Spleen (tissue), 11 donors: ENCODE results near the gene C20orf96. TPM values are rescaled to one million over a fixed set of nuclear protein-coding genes. Genes with fewer than 3 reads are reported as not detected.

ENCODE experiments used
- DNase-seq: peaks from one replicate; pipeline ENCODE4 v3.0.0-alpha.2; 2020
- H3K27ac ChIP-seq, 8 donors: fragments of 200-600 bp; sonication (generic) in 7 of 8; 1 replicate in 4 of 8; 2 replicates in 4 of 8; pipeline versions ENCODE4 v1.5.0 to v1.8.0; 2016 to 2021; ENCODE audit warnings: inconsistent platforms in 4 of 8, mild to moderate bottlenecking in 4 of 8, moderate library complexity in 1 of 8
- H3K27me3 ChIP-seq, 7 donors: fragments of 200-600 bp; sonication (generic) in 6 of 7; replicated peaks in 1 of 7; 1 replicate in 4 of 7; 2 replicates in 3 of 7; pipeline versions ENCODE4 v1.5.0 to v1.8.0; 2016 to 2021; ENCODE audit warnings: inconsistent platforms in 3 of 7, mild to moderate bottlenecking in 1 of 7
- H3K36me3 ChIP-seq, 6 donors: fragments of 200-600 bp; sonication (generic) in 5 of 6; 1 replicate in 4 of 6; 2 replicates in 2 of 6; pipeline versions ENCODE4 v1.5.0 to v1.8.0; 2016 to 2021; ENCODE audit warnings: inconsistent platforms in 2 of 6
- H3K4me1 ChIP-seq, 6 donors: fragments of 200-600 bp; sonication (generic) in 5 of 6; 1 replicate in 3 of 6; 2 replicates in 3 of 6; pipeline versions ENCODE4 v1.5.0 to v1.8.0; 2016 to 2021; ENCODE audit warnings: inconsistent platforms in 3 of 6
- H3K4me3 ChIP-seq, 8 donors: fragments of 200-600 bp; sonication (generic) in 7 of 8; 1 replicate in 4 of 8; 2 replicates in 4 of 8; pipeline versions ENCODE4 v1.5.0 to v1.8.0; 2016 to 2021; ENCODE audit warnings: inconsistent platforms in 4 of 8, mild to moderate bottlenecking in 4 of 8, moderate library complexity in 2 of 8
- H3K9me3 ChIP-seq, 8 donors: fragments of 200-600 bp; sonication (generic) in 7 of 8; 1 replicate in 4 of 8; 2 replicates in 4 of 8; pipeline versions ENCODE4 v1.5.0 to v1.8.0; 2016 to 2021; ENCODE audit warnings: inconsistent platforms in 4 of 8
- CTCF ChIP-seq, 11 experiments: fragments of 200-600 bp in 7 of 11; fragments of 450-650 bp in 4 of 11; sonication (generic) in 4 of 11; IDR thresholded peaks in 8 of 11; conservative IDR thresholded peaks in 3 of 11; 1 replicate in 7 of 11; 2 replicates in 4 of 11; pipeline versions ENCODE4 v1.4.0 to v1.8.0; 2016 to 2021; ENCODE audit warnings: antibody characterized with exemption in 11 of 11, inconsistent platforms in 4 of 11, mild to moderate bottlenecking in 1 of 11
- POLR2A ChIP-seq, 3 donors: fragments of 450-650 bp; IDR thresholded peaks; one replicate each; pipeline ENCODE4 v1.5.1; 2017; ENCODE audit warnings: antibody characterized with exemption in 3 of 3, mild to moderate bottlenecking in 1 of 3
- POLR2AphosphoS5 ChIP-seq, 3 donors: sonication (generic); formaldehyde crosslinking; IDR thresholded peaks; one replicate each; pipeline ENCODE4 v1.5.1; 2017; ENCODE audit warnings: antibody characterized with exemption in 3 of 3
- WGBS, 5 donors: extraction: QIAGEN DNeasy Blood & Tissue Kit in 3 of 5; methylation state at CpG; one replicate each; pipeline versions ENCODE4 v1.1.5 to v1.1.7; 2013 to 2018; 5-methylcytosine and 5-hydroxymethylcytosine counted together
- intact Hi-C: fragments of 100-400 bp; cut with DNase I; formaldehyde crosslinking; loops from one replicate; pipeline ENCODE4 v1.15.0; 2023; ENCODE audit warnings: low total_unique reads
- polyA plus RNA-seq, 3 donors: library from polyadenylated mRNA; stranded (reverse); fragments of 200-250 nt; gene quantifications; one replicate each; pipeline ENCODE4 v1.2.1, GENCODE V29; 2013
- total RNA-seq, 7 donors: library from RNA; depleted of rRNA in 3 of 7; stranded (reverse); fragments of >200 nt in 3 of 7; fragmentation: NEBNext Ultra II Directional in 4 of 7; extraction: Animal tissue kit (Norgen Biotek cat#: 25700) in 4 of 7; gene quantifications; one replicate each; pipeline versions ENCODE4 v1.1.0 to v1.2.1, GENCODE V29; 2016 to 2021
- donor health status: healthy with polysubstance abuse.
- donor health status: DM: no; HTN: no; CAD: no; lungs with moderate emphysema.
- donor health status: DM: no; HTN: no; CAD: no.
- donor health status: Bipolar disorder and iron deficiency.
- donor health status: healthy.
- donor health status: DM: no; HTN: no; CAD: no.
- donor health status: DM: yes; HTN: yes; CAD: no.

The C20orf96 gene
- total and polyA plus RNA-seq, 10 donors, result 2.3 to 10.4 (median 6.2) TPM

GRCh38 chr20:278607-279571 is 11.7 kb downstream of the C20orf96 start:
- Histone ChIP-seq H3K9me3 (no peaks in the 10 kb centered on the region), H3K4me3 (peak overlapping the region in 3 of 8 donors; percentile 23 to 47 (median 25)), H3K36me3 (peaks cover 0 to 61% (median 6%) of the 10 kb centered on the region in 6 donors), H3K4me1 (no peaks in the 10 kb centered on the region), H3K27ac (peak overlapping the region in 2 of 8 donors; percentile 42 to 55), H3K27me3 (no peaks in the 10 kb centered on the region)
- DNase-seq, result no peak
- 70 to 89% (median 84%) methylated on average over 62 to 81 of the region's 88 CpGs for WGBS, 5 donors
- TF ChIP-seq POLR2AphosphoS5 (IDR thresholded peaks at IDR 0.05) (no peak), POLR2A (IDR thresholded peaks at IDR 0.05) (no peak), CTCF (IDR thresholded peaks at IDR 0.05 in 8 of 11, conservative IDR thresholded peaks at IDR 0.05 in 3 of 11) (peak in 2 of 11 experiments; percentile 12 to 22)
- intact Hi-C loops, result no loop called here

- intact Hi-C loops, result no loop called here
- 94 to 96% (median 95%) methylated on average over 5 of the region's 5 CpGs for WGBS, 5 donors
- no peak overlapping the region for H3K4me3 ChIP-seq
- H3K36me3 ChIP-seq, result peaks cover 0 to 59% (median 6%) of the 10 kb centered on the region in 6 donors
- no peaks in the 10 kb centered on the region for H3K27me3 ChIP-seq
- DNase-seq, result no peak
- no peak overlapping the region for H3K27ac ChIP-seq
- H3K4me1 ChIP-seq, result no peaks in the 10 kb centered on the region
- H3K9me3 ChIP-seq, result no peaks in the 10 kb centered on the region
- TF ChIP-seq POLR2A (IDR thresholded peaks at IDR 0.05) (no peak), POLR2AphosphoS5 (IDR thresholded peaks at IDR 0.05) (no peak), CTCF (IDR thresholded peaks at IDR 0.05 in 8 of 11, conservative IDR thresholded peaks at IDR 0.05 in 3 of 11) (no peak)
These were observed 12.4 kb downstream of the C20orf96 start for GRCh38 chr20:278181-278580.

- Histone ChIP-seq H3K4me3 (no peak overlapping the region), H3K27ac (no peak overlapping the region), H3K4me1 (no peaks in the 10 kb centered on the region), H3K36me3 (peaks cover 0 to 59% (median 6%) of the 10 kb centered on the region in 6 donors), H3K9me3 (no peaks in the 10 kb centered on the region), H3K27me3 (no peaks in the 10 kb centered on the region)
- TF ChIP-seq POLR2AphosphoS5 (IDR thresholded peaks at IDR 0.05) (no peak), POLR2A (IDR thresholded peaks at IDR 0.05) (no peak), CTCF (IDR thresholded peaks at IDR 0.05 in 8 of 11, conservative IDR thresholded peaks at IDR 0.05 in 3 of 11) (no peak)
- intact Hi-C loops, result no loop called here
- 25 to 81% (median 32%) methylated on average over 3 of the region's 3 CpGs for WGBS, 5 donors
- DNase-seq, result no peak
These were observed 13.1 kb downstream of the C20orf96 start for GRCh38 chr20:277496-277781.
